Measurements from ENCODE around the gene RFT1.
A peak's percentile ranks its signal among the peaks of the same experiment; 100 is the strongest.

GRCh38 chr3:53179580-53179979 is 49.3 kb upstream of the RFT1 start:
- TF ChIP-seq CTCF (IDR thresholded peaks at IDR 0.05 in 8 of 11, conservative IDR thresholded peaks at IDR 0.05 in 3 of 11), result no peak
- TF ChIP-seq POLR2AphosphoS5 (IDR thresholded peaks at IDR 0.05), result peak in 1 of 3 donors; percentile 67

All from spleen (tissue), 7 donors.